NCI-H2029 (cell line): ENCODE results near the gene CLDN16.

Experiments
- DNase-seq: peaks from one replicate; lab custom pipeline; 2025; lab: John Stamatoyannopoulos, UW

The CLDN16 gene, protein sequence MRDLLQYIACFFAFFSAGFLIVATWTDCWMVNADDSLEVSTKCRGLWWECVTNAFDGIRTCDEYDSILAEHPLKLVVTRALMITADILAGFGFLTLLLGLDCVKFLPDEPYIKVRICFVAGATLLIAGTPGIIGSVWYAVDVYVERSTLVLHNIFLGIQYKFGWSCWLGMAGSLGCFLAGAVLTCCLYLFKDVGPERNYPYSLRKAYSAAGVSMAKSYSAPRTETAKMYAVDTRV

DNA sequence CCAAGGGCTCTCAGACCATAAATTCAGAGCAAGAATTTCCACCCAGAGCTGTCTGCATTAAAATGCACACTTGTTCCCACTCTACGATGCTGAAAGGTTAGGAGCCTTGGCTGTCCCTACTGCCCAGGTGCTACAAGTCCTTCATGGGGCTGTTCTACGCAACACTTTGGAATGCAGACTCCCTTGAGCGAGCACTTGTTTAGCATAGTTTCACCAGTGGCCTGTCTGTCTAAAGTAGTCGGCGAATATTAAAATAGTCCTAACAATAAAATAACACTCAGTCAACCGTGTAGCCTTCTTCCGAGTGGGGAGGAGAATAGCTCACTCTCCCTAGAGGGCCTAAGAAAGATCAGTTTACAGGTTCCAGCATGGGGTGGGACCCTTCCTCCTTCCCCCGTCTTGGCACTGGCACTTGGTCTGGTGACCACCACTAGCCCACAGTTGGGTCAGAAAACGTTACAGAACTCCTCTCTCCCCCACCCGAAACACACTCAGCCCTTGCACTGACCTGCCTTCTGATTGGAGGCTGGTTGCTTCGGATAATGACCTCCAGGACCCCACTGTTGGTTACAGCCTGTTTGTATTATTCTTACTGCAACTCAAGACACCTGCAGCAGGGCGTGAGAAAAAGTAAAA lies at the start of gene CLDN16:
Gene CLDN16 (plus strand): TSS at position 586 of the 636 bp plus-strand sequence. CDS start 167 bp downstream, outside the sequence.
- no peak for DNase-seq

- no peak for DNase-seq
Observed at GRCh38 chr3:190338717-190339116, 49.2 kb upstream of the CLDN16 start.

DNA sequence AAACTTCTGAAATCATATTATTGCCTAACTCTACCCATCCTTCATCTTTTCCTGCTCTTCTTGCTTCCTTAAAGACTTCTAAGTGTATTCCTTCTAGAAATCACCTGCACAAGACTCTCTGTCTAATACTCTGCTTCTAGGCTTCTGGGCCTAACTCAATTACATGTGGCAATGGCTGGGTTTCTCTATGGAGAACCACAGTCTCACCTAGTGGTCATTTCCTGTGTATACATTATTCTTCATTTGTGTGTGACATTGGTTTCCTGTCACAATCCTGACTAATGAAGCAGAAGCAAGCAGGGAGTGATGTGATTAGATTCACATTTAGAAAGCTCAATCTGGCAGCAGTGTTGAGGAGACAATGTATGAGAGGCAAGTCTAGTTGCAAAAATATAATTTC lies 48.8 kb upstream of the CLDN16 start:
- DNase-seq: no peak

GRCh38 chr3:190340071-190340470 lies 47.9 kb upstream of the CLDN16 start:
- no peak for DNase-seq

DNA sequence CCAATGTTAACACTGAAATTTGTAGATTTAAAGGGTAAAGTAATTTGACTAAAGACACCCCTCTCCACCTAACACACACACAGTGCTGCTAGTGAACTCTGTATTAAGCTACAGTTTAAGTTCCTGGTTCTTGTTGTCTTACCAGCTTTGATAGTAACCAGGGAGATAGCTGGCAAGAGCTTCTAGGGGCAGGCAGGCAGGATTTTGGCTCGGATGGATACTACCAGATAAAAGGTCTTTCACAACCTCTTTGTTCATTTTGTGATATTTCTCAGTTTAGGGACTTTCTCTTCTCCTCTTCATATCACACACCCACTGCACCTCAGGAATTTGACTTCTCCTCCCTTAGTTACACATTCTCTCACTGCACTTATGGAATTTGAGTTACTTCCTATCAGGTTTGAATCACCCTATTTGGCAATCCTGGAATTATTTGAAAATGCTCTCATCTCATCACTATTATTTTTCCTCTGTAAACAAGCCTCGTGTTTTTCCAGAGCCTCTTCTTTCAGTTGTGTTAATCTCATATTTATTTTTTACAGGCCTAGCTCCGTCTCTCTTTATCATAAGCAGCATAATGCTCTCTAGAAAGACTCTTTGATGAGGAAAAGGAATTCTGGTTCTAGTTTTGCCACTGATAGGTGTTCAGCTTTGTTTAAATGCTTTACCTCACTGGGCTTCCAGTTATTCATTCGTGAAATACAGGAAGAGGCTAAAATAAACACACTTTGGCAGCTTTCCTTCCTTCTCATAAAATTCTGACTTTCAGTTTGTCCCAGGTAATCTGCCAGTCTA lies 42.7 kb upstream of the CLDN16 start:
- no peak for DNase-seq

- no peak for DNase-seq
Observed at GRCh38 chr3:190345878-190346277, 42.1 kb upstream of the CLDN16 start.

DNA sequence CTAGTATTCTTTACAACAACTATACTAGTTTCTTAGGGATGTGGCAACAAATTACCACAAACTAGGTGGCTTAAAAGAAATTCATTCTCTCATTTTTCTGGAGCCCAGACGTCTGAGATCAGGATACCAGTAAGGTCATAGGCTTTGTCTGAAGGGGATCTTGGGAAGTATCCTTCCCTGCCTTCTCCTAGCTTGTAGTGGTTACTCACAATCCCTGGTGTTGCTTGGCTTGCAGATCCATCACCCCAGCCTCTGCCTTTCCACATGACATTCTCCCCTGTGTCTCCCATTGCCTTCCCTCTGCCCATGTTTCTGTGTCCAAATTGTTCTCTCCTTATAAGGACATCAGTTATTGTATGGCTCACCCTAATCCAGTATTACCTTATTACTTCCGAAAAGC lies 41.4 kb upstream of the CLDN16 start:
- DNase-seq: no peak

DNA sequence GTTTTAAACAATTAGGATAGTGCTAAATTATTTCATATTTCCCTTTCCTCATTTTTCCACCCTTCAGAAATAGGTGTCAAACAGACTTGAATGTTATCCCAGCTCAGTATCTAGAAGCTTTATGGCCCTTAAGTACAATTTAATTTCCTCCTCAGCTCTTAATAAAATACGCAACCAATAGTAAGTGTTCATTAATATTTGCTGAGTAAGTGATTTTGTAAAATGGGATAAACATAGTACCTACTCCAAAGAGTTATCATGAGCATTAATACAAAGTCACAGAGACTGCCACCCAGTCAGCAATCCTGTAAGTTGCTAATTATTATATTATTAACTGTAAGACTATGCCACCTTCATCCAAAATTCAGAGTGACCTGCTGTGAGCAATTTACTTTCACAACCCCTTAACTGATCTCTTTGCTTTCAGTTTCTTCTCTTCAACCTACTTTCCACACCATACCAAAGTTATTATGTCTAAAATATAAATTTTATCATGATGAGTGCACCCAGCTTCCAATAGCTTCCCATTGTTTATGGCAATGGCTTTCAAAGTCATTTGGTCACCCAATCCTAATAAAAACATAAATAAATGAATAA lies 35.0 kb upstream of the CLDN16 start:
- DNase-seq: no peak

- no peak for DNase-seq
Observed at GRCh38 chr3:190356246-190356645, 31.7 kb upstream of the CLDN16 start.

- no peak for DNase-seq
Observed at GRCh38 chr3:190357468-190357867, 30.5 kb upstream of the CLDN16 start.

DNA sequence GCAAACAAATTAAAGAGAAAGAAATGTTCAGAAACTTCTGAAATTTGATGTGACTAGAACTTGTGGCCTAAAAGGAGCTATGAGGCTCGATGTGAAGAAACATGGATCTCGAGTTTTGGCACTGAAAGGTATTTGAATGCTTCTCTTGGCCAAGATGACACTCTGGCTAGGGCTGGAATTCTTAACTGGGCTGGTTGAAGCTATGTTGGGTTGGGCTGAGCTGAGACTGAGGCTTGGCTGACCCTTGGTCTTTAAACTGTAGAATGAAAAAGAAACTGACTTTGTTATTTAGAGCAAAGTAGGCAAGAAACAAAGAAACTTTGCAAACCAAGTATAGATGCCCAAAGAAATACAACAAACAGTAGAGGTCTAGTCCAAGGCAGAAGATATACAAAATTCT lies 28.1 kb upstream of the CLDN16 start:
- DNase-seq: no peak

DNA sequence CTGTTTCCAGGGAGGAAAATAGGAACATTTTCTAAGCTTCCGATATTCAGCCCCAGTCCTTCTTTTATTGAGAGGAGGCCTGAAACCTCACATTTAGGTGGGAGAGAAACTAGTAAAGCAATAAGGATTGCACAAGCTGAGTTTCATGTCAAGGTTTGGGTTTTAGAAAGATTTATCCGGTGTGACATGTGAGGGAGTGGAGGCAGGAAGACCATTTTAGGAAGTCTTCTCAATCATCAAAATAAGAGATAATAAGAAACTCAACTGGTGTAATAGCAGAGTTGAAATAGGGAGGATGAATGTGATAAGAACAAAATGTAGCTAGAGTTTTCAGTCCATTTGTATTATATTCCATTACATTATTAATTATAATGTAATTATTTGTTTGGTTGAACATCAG lies 27.7 kb upstream of the CLDN16 start:
- no peak for DNase-seq

- DNase-seq: no peak
Observed at GRCh38 chr3:190361791-190362190, 26.2 kb upstream of the CLDN16 start.

DNA sequence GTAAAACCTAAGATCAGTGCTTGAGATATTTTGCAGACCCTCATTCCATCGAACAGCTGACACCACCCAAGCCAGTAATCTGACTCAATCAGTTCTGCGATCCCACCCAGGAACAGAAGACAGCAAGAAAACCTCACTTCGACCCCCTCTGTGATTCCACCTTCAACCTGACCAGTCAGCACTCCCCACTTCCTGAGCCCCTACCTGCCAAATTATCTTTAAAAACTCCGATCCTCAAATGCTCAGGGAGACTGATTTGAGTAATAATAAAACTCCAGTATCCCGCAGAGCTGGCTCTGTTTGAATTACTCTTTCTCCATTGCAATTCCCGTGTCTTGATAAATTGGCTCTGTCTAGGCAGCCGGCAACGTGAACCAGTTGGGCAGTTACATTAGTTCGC lies 25.7 kb upstream of the CLDN16 start:
- no peak for DNase-seq

DNA sequence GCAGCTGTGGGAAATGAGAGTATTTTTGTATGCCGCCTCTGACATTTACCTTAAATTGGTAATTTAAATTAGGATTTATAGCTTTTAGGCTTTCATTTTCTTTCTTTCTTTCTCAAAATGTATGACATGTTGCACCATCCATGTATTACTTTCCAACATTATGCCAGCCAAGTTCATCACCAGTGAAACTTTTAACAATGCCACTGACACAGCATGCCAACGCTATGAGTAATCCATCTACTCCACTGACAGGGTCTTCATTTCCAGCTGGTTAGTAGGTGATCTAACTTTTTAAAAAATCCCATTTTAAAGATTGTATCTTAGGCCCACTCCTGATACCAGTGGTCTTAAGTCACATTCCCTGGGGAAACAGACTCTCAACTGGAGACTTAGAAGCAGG lies 21.8 kb upstream of the CLDN16 start:
- DNase-seq: no peak

GRCh38 chr3:190368881-190369280 lies 19.1 kb upstream of the CLDN16 start:
- no peak for DNase-seq

- no peak for DNase-seq
Observed at GRCh38 chr3:190369668-190370295, 18.2 kb upstream of the CLDN16 start.

DNA sequence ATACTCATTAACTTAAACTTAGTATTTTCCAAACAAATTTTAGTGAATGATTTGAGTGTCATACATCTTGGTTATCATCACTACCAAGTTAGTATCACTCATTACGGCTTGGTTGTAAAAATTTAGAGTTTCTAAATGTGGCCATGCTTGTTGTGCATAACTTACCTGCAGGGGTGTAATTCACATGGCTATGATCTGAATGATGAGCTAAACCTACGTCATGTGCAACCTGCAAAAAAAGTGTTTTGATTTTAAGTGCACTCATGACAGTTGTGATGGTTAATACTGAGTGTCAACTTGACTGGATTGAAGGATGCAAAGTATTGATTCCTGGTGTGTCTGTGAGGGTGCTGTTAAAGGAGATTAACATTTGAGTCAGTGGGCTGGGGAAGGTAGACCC lies 17.6 kb upstream of the CLDN16 start:
- DNase-seq: no peak

- no peak for DNase-seq
Observed at GRCh38 chr3:190371152-190371551, 16.8 kb upstream of the CLDN16 start.

DNA sequence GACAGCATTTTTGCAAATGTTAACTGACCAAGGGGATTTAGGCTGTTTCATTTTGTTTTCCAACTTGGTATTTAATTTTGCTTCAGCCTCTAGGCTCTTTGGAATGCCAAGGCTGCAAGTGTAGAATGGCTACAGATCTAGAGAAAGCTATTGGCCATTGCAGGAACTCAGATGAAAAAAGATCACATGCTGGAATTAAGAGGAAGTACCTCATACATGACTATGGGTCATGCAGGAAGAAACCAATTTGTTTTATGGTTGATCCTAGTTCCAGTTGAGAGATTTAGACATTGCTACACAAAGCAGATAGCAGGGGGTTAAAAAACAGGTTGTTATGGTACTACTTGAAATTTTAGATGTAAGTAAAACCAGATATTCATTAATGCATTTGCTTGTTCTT lies 12.7 kb upstream of the CLDN16 start:
- no peak for DNase-seq

- DNase-seq: no peak
Observed at GRCh38 chr3:190375671-190376070, 12.3 kb upstream of the CLDN16 start.

DNA sequence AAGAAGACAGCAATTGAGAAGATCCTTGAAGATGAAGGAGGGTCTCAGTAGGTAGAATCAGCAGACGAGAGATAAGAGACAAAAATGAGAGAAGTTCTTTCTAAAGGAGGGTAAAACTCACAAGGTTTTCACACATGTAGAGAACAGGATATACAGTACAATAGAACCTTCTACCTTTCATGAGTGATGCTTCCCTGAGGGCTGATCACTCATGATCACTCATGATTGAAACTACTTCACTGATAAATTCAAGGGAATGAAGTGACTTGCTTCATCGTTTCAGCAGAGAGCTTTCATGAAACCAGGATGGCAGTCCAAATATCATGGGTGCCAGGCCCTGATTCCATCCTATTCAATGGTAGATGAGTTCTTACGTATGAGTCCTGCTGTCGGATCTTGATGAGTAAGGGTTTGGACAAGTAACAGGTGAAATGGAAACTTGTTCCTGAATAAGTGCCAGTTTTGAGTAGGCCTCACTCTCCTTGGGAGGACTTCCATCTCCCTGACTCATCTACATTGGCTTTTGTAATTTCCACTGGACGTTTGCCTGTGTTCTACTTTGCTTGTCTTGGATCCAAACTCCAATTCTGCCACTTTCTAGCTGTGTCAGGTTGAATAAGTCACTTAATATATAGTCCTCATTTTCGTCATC lies 9.6 kb upstream of the CLDN16 start:
- DNase-seq: no peak
